Skeletal muscle satellite cell (primary cell): ENCODE measurements around the gene C1orf216.

ENCODE experiments used
- H3K27me3 ChIP-seq: 2 replicates; pipeline ENCODE4 v1.7.0; 2013; ENCODE audit warnings: low read length; ENCODE audit not compliant: control insufficient read depth, insufficient read depth
- H3K36me3 ChIP-seq: 2 replicates; pipeline ENCODE4 v1.7.0; 2013; ENCODE audit warnings: mild to moderate bottlenecking, control low read depth, low read length; ENCODE audit not compliant: insufficient read depth
- H3K4me1 ChIP-seq: 2 replicates; pipeline ENCODE4 v1.7.0; 2013; ENCODE audit warnings: low read length; ENCODE audit not compliant: control insufficient read depth, insufficient read depth
- H3K4me2 ChIP-seq: 2 replicates; pipeline ENCODE4 v1.7.0; 2013; ENCODE audit warnings: mild to moderate bottlenecking, low read length
- H3K4me3 ChIP-seq: 2 replicates; pipeline ENCODE4 v1.7.0; 2013; ENCODE audit warnings: low read length
- H3K9ac ChIP-seq: 2 replicates; pipeline ENCODE4 v1.7.0; 2013; ENCODE audit warnings: mild to moderate bottlenecking, low read depth, low read length, moderate library complexity
- H3K9me3 ChIP-seq: replicated peaks from 2 replicates; pipeline ENCODE4 v1.7.0; 2013; ENCODE audit warnings: mild to moderate bottlenecking, control low read depth, low read length

The C1orf216 gene

DNA sequence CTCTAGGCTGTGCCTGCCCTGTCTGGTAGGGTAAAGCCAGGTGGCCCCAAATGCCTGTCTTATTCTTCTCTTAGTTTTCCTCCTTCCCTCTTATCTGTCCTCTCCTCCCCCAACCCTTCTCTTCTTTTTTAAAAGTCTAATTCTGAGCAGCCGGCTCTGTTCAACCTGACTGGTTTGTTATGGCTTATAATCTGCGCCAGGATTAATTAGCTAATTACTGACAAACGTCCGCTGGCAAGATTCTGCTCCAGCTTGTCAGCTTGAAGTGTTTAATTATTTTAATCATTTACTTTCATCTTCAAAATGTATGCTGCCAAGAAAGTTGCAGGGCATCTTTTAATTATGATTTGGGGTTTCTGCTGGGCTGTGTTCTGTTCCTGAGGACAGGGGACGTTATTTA, 50.2 kb downstream of the C1orf216 start:
- no peak overlapping the region for H3K4me3 ChIP-seq
- peaks cover 33% of the 10 kb centered on the region for H3K27me3 ChIP-seq
- H3K36me3 ChIP-seq: no peaks in the 10 kb centered on the region
- H3K4me2 ChIP-seq: no peak overlapping the region
- no peak overlapping the region for H3K9ac ChIP-seq
- H3K9me3 ChIP-seq: no peaks in the 10 kb centered on the region
- no peaks in the 10 kb centered on the region for H3K4me1 ChIP-seq

DNA sequence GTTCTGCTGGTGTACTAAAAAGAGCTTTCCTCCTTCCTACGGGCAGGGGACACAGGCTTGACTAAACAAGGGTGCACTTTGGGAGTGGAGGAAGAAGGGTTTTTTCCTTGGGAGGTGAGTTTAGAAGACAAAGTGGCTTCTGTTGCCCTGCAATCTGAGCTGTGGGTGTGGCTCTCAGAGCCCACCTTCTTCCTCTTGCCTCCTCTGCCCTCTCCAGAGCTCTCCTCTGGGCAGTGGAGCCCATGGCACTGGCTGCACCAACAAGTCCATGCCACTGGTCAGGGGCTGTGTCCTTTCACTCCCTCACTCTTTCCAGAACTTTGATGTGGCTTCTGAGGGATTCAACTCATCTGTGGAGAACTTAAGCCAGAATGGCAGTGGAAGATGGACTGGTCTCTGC, 51.8 kb downstream of the C1orf216 start:
- H3K9ac ChIP-seq: no peak overlapping the region
- H3K36me3 ChIP-seq: no peaks in the 10 kb centered on the region
- no peaks in the 10 kb centered on the region for H3K4me1 ChIP-seq
- no peak overlapping the region for H3K4me2 ChIP-seq
- H3K4me3 ChIP-seq: no peak overlapping the region
- peaks cover 23% of the 10 kb centered on the region for H3K27me3 ChIP-seq
- H3K9me3 ChIP-seq: no peaks in the 10 kb centered on the region

GRCh38 chr1:35666216-35666615, 52.5 kb downstream of the C1orf216 start:
- Histone ChIP-seq H3K4me2 (no peak overlapping the region), H3K9me3 (no peaks in the 10 kb centered on the region)

More at GRCh38 chr1:35666216-35666615, 52.5 kb downstream of the C1orf216 start:
- Histone ChIP-seq H3K27me3 (peaks cover 20% of the 10 kb centered on the region), H3K36me3 (no peaks in the 10 kb centered on the region), H3K4me1 (no peaks in the 10 kb centered on the region), H3K9ac (no peak overlapping the region), H3K4me3 (no peak overlapping the region)
